Breast epithelium (tissue), 3 donors: ENCODE data around the gene ANKRD24.
"Not testable (repeated sequence)": the region's sequence is repeated elsewhere in the genome, so short reads cannot be mapped to it uniquely, and the experiment has no call there.

Source experiments
- POLR2A ChIP-seq: fragments of 450-650 bp; IDR thresholded peaks from one replicate; pipeline ENCODE4 v1.6.1; 2016; ENCODE audit warnings: antibody characterized with exemption, mild to moderate bottlenecking, moderate library complexity
- TF ChIP-seq, protein P1 (sequence below), 3 donors: fragments of 450-650 bp; IDR thresholded peaks; one replicate each; pipeline ENCODE4 v1.5.1; 2016 to 2017; ENCODE audit warnings: antibody characterized with exemption in 3 of 3, mild to moderate bottlenecking in 3 of 3, moderate library complexity in 3 of 3

DNA sequence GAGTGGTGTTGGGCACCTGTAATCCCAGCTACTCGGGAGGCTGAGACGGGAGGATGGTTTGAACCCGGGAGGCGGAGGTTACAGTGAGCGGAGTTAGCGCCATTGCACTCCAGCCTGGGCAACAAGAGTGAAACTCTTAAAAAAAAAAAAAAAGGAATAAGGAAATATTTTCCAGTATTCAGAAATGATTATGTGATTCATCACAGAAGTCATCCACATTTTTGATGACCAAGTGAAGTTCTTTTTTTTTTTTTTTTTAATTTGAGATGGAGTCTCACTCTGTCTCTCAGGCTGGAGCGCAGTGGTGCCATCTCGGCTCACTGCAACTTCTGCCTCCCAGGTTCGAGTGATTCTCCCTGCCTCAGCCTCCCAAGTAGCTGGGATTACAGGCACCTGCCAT lies 47.1 kb upstream of the ANKRD24 start:
- TF ChIP-seq, protein P1, sequence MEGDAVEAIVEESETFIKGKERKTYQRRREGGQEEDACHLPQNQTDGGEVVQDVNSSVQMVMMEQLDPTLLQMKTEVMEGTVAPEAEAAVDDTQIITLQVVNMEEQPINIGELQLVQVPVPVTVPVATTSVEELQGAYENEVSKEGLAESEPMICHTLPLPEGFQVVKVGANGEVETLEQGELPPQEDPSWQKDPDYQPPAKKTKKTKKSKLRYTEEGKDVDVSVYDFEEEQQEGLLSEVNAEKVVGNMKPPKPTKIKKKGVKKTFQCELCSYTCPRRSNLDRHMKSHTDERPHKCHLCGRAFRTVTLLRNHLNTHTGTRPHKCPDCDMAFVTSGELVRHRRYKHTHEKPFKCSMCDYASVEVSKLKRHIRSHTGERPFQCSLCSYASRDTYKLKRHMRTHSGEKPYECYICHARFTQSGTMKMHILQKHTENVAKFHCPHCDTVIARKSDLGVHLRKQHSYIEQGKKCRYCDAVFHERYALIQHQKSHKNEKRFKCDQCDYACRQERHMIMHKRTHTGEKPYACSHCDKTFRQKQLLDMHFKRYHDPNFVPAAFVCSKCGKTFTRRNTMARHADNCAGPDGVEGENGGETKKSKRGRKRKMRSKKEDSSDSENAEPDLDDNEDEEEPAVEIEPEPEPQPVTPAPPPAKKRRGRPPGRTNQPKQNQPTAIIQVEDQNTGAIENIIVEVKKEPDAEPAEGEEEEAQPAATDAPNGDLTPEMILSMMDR (IDR thresholded peaks at IDR 0.05): not testable (repeated sequence)
- not testable (repeated sequence) for TF ChIP-seq POLR2A
